ENCODE results near the gene TTLL12.

Gene TTLL12

DNA sequence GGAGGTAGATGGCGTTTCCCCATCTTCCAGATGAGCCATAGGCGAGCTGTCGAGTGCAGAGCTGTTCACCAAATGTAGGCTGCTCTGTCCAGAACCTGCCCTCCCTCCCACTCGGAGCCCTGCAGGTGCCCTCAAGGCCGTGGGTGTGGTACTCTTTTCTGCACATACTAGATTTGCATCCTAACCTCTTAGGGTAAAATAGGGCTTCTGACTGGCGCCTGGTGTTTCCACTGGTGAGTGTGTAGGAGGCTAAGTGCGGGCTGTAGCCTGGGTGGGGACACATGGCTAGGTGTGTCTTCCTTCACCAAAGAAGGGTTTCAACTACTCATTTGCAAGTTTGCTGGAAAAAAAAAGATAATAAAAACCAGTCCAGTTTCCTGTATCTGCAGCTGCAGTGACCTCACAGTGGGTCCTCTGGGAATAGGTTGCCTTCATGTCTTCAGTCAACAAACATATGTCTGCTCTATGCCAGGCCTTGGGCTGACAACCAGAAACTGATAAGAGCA lies 67.9 kb downstream of the TTLL12 start:
- DNase-seq, result peak; percentile 22

- DNase-seq, result no peak
These were observed 68.7 kb downstream of the TTLL12 start for GRCh38 chr22:43118024-43118849.

GRCh38 chr22:43116932-43117331 lies 70.0 kb downstream of the TTLL12 start:
- DNase-seq, result no peak
